GM18526 (cell line): ENCODE results near the gene CLDN18.

Experiments
- POLR2A ChIP-seq: IDR thresholded peaks from 3 replicates; pipeline ENCODE4 v1.6.1; 2011; ENCODE audit not compliant: insufficient read length; ENCODE audit errors: extremely low read depth

The CLDN18 gene

GRCh38 chr3:138009476-138010272 lies at the start of gene CLDN18:
CLDN18 (plus strand) TSS chr3:138010165; CDS start chr3:138010226, 61 bp downstream.
- TF ChIP-seq POLR2A, result no peak

GRCh38 chr3:137962251-137962650 lies 47.7 kb upstream of the CLDN18 start:
- TF ChIP-seq POLR2A, result no peak

GRCh38 chr3:137963463-137963862 lies 46.5 kb upstream of the CLDN18 start:
- no peak for TF ChIP-seq POLR2A

GRCh38 chr3:137970914-137971831 lies 38.8 kb upstream of the CLDN18 start:
- TF ChIP-seq POLR2A, result no peak

- TF ChIP-seq POLR2A, result no peak
Measured at GRCh38 chr3:137972396-137972795, 37.6 kb upstream of the CLDN18 start.

DNA sequence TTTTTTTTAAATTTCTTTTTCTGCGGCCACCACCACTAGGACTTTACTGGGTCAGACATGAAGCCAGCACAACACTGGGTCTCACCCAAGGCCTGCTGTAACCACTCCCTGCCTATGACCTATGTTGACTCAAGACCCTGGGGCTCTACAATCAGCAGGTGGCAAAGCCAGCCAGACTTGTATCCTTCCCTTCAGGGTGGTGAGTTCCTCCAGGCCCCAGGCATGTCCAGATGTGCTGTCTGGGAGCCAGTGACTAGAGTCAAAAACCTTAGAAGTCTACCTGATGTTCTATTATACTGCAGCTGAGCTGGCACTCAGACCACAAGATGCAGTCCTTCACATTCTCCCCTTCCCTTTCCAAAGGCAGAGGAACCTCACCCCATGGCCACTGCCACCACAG lies 31.6 kb upstream of the CLDN18 start:
- no peak for TF ChIP-seq POLR2A

DNA sequence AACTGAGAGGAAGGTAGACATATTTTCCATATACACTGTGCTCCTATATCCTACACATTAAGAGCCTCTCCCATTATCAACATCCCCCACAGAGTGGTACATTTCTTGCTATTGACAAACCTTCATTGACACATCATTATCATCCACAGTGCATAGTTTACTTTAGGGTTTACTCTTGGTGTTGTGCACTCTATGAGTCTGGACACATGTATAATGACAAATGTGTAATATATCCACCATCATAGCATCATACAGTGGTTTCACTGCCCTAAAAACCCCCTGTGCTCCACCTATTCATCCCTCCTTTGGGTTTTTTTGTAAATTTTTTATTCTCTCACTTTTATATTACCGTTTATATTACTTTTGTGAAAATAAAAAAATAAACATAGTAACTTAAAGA lies 22.2 kb upstream of the CLDN18 start:
- TF ChIP-seq POLR2A, result no peak

DNA sequence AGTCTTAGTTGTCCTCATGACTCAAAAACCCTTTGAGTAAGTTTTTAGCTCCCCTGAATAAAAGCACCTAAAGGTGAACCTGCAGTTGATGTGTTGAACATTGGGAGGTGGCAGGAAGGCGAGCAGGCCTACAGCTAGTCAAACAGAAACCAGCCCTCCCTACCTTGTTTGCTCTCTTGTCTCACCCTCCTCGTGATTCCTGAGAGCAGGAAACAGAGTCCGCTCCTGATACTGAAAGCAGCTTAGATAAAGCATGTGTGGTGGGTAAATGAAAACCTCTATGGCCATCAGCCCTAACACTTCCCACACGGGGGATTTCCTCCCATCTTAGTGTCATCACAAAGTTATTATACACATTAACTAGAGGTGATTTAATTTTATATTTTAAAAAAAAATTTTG lies 21.8 kb upstream of the CLDN18 start:
- no peak for TF ChIP-seq POLR2A

- no peak for TF ChIP-seq POLR2A
Measured at GRCh38 chr3:137988982-137989381, 21.0 kb upstream of the CLDN18 start.

DNA sequence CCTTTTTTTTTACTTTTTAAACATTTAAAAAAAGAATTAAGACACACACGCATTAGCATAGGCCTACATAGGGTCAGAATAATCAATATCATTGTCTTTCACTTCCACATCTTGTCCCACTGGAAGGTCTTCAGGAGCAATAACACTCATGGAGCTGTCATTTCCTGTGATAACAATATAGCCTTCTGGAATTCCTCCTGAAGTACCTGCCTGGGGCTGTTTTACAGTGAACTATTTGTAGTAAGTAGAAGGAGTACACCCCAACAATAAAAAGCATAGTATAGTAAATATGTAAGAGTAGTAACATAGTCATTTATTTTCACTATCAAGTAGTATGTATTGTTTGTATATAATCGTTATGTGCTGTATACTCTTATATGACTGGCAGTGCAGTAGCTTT lies 19.5 kb upstream of the CLDN18 start:
- no peak for TF ChIP-seq POLR2A

GRCh38 chr3:137992592-137992991 lies 17.4 kb upstream of the CLDN18 start:
- TF ChIP-seq POLR2A, result no peak

GRCh38 chr3:137998121-137999042 lies 11.6 kb upstream of the CLDN18 start:
- TF ChIP-seq POLR2A, result no peak

DNA sequence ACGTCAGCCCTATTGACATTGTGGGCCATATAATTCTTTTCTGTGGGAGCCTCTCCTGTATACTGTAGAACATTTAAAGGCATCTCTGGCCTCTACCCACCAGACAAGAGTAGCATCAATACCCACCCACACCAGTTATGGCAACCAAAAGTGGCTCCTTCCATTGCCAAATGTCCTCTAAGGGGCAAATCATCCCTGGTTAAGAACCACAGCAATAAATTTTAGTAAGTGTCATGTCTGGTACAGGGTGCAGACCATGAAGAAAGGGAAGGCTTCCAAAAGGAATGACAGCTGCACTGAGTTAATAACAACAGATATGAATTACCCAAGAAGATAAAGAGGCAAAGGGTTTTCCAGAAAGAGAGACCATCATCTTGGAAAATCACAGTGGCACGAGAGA lies 6.9 kb upstream of the CLDN18 start:
- no peak for TF ChIP-seq POLR2A

GRCh38 chr3:138005627-138006026 lies 4.3 kb upstream of the CLDN18 start:
- TF ChIP-seq POLR2A, result no peak

- no peak for TF ChIP-seq POLR2A
Measured at GRCh38 chr3:138007898-138008297, 2.1 kb upstream of the CLDN18 start.
